ENCODE results near the gene TNFSF12.

Gene TNFSF12

DNA sequence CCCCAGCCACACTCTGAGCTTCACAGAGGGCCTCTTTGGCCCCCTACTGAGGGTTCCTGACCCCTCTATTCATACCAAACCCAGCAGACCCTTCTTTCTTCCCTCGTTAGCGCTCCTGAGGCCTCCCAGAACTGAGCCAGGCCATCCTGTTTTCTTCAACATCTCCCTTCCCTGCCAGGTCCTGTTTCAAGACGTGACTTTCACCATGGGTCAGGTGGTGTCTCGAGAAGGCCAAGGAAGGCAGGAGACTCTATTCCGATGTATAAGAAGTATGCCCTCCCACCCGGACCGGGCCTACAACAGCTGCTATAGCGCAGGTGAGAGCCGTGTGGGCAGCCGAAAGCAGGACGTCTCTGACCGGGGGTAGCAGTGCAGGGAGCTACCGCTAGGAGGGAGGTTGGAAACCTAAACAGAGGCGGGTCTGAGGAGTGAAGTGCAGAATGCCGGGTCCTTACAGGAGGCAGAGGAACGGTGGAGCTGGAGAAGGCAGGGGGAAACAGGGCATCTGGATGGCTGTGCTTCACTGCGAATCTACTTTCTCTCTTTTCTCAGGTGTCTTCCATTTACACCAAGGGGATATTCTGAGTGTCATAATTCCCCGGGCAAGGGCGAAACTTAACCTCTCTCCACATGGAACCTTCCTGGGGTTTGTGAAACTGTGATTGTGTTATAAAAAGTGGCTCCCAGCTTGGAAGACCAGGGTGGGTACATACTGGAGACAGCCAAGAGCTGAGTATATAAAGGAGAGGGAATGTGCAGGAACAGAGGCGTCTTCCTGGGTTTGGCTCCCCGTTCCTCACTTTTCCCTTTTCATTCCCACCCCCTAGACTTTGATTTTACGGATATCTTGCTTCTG, 11.5 kb downstream of the TNFSF12 start:
- TF ChIP-seq, protein P1, sequence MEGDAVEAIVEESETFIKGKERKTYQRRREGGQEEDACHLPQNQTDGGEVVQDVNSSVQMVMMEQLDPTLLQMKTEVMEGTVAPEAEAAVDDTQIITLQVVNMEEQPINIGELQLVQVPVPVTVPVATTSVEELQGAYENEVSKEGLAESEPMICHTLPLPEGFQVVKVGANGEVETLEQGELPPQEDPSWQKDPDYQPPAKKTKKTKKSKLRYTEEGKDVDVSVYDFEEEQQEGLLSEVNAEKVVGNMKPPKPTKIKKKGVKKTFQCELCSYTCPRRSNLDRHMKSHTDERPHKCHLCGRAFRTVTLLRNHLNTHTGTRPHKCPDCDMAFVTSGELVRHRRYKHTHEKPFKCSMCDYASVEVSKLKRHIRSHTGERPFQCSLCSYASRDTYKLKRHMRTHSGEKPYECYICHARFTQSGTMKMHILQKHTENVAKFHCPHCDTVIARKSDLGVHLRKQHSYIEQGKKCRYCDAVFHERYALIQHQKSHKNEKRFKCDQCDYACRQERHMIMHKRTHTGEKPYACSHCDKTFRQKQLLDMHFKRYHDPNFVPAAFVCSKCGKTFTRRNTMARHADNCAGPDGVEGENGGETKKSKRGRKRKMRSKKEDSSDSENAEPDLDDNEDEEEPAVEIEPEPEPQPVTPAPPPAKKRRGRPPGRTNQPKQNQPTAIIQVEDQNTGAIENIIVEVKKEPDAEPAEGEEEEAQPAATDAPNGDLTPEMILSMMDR (conservative IDR thresholded peaks at IDR 0.05; ENCODE audit: low read depth, low read length): peak; percentile 84
- H3K4me3 ChIP-seq (ENCODE audit: low read depth, low read length): peak overlapping the region; percentile 84
- DNase-seq (ENCODE audit: low read depth): peak; percentile 81

DNA sequence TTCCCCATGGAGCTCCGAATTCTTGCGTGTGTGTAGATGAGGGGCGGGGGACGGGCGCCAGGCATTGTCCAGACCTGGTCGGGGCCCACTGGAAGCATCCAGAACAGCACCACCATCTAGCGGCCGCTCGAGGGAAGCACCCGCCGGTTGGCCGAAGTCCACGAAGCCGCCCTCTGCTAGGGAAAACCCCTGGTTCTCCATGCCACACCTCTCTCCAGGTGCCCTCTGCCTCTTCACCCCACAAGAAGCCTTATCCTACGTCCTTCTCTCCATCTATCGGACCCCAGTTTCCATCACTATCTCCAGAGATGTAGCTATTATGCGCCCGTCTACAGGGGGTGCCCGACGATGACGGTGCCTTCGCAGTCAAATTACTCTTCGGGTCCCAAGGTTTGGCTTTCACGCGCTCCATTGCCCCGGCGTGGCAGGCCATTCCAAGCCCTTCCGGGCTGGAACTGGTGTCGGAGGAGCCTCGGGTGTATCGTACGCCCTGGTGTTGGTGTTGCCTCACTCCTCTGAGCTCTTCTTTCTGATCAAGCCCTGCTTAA, 12.2 kb downstream of the TNFSF12 start:
- TF ChIP-seq, protein P1 (conservative IDR thresholded peaks at IDR 0.05; ENCODE audit: low read depth, low read length): peak; percentile 89
- peak; percentile 89 for DNase-seq (ENCODE audit: low read depth)
- H3K4me3 ChIP-seq (ENCODE audit: low read depth, low read length): peak overlapping the region; percentile 84

DNA sequence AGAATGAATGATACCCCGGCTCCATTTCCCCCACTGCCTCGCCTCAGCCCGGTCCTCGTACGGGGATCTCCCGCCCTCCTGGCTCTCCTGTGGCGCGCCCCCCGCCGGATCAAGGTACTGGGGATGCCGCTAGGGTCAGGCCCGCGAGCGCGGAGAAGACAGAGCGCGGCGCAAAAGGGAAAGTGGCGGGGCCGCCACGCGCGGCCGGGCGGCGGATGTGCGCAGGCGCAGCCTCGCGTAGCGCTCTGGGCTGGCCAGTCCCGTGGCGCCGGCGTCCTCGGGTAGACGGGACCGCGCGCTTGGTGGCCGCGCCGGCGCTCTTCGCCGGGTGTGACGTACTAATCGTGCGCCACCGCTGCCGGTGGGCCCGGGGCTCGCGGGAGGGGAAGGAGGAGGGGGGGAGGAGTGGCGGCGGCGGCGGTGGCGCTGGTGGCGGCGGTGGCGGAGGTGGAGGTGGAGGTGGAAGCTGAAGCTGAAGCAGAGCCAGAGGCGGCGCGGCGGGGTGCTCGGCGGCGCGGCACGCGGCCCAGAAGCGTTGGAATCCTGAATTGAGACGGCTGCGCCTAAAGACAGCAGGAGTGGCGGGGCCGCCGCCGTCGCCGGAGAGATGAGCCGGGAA, 12.8 kb downstream of the TNFSF12 start, which contains the start of gene SENP3:
TSS of gene SENP3 (plus strand) at position 331 of the 619 bp plus-strand sequence. CDS start 1,158 bp downstream, outside the sequence.
- peak; percentile 91 for DNase-seq (ENCODE audit: low read depth)
- TF ChIP-seq, protein P1 (conservative IDR thresholded peaks at IDR 0.05; ENCODE audit: low read depth, low read length): no peak
- peak within 1 kb of the TSS; percentile 84 for H3K4me3 ChIP-seq (ENCODE audit: low read depth, low read length)

GRCh38 chr17:7562208-7562605, 13.3 kb downstream of the TNFSF12 start:
- peak; percentile 14 for DNase-seq (ENCODE audit: low read depth)

DNA sequence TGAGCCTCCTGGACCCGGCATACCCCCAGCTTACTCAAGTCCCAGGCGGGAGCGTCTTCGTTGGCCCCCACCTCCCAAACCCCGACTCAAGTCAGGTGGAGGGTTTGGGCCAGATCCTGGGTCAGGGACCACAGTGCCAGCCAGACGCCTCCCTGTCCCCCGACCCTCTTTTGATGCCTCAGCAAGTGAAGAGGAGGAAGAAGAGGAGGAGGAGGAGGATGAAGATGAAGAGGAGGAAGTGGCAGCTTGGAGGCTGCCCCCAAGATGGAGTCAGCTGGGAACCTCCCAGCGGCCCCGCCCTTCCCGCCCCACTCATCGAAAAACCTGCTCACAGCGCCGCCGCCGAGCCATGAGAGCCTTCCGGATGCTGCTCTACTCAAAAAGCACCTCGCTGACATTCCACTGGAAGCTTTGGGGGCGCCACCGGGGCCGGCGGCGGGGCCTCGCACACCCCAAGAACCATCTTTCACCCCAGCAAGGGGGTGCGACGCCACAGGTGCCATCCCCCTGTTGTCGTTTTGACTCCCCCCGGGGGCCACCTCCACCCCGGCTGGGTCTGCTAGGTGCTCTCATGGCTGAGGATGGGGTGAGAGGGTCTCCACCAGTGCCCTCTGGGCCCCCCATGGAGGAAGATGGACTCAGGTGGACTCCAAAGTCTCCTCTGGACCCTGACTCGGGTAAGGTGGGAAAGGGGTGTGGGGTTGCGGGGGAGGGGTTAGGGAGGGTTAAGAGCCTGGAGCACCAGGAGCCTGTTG, 14.4 kb downstream of the TNFSF12 start:
- TF ChIP-seq, protein P1 (conservative IDR thresholded peaks at IDR 0.05; ENCODE audit: low read depth, low read length): no peak
- DNase-seq (ENCODE audit: low read depth): no peak
- peak overlapping the region; percentile 8 for H3K4me3 ChIP-seq (ENCODE audit: low read depth, low read length)

More at GRCh38 chr17:7562208-7562605, 13.3 kb downstream of the TNFSF12 start:
- TF ChIP-seq, protein P1 (conservative IDR thresholded peaks at IDR 0.05; ENCODE audit: low read depth, low read length): no peak
- peak overlapping the region; percentile 84 for H3K4me3 ChIP-seq (ENCODE audit: low read depth, low read length)

DNA sequence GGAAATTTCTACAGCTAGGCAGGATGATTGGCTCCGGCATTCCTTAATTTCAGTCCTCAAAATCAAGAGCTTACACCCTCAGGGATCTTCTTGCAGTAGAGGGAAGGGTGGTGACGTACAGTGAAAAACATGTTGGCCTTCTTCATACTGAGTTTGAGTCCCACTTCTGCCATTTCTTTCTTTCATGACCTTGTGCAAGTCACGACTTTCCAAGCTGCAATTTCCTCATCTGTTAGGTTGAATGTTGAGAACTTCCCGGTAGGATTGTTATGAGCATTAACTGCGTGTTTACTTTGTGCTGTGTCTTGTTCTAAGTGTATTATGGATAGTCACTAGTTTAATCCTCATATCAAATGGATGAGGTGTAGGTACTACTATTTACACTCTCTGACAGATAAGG, 20.7 kb downstream of the TNFSF12 start:
- TF ChIP-seq, protein P1 (conservative IDR thresholded peaks at IDR 0.05; ENCODE audit: low read depth, low read length): no peak
- DNase-seq (ENCODE audit: low read depth): no peak
- no peak overlapping the region for H3K4me3 ChIP-seq (ENCODE audit: low read depth, low read length)
